ENCODE results near the gene CRLF3. TPM values are rescaled to one million over a fixed set of nuclear protein-coding genes. Genes with fewer than 3 reads are reported as not detected.
"Not testable (repeated sequence)": the region's sequence is repeated elsewhere in the genome, so short reads cannot be mapped to it uniquely, and the experiment has no call there.

The CRLF3 gene, protein sequence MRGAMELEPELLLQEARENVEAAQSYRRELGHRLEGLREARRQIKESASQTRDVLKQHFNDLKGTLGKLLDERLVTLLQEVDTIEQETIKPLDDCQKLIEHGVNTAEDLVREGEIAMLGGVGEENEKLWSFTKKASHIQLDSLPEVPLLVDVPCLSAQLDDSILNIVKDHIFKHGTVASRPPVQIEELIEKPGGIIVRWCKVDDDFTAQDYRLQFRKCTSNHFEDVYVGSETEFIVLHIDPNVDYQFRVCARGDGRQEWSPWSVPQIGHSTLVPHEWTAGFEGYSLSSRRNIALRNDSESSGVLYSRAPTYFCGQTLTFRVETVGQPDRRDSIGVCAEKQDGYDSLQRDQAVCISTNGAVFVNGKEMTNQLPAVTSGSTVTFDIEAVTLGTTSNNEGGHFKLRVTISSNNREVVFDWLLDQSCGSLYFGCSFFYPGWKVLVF
- 15.1 TPM for total RNA-seq

DNA sequence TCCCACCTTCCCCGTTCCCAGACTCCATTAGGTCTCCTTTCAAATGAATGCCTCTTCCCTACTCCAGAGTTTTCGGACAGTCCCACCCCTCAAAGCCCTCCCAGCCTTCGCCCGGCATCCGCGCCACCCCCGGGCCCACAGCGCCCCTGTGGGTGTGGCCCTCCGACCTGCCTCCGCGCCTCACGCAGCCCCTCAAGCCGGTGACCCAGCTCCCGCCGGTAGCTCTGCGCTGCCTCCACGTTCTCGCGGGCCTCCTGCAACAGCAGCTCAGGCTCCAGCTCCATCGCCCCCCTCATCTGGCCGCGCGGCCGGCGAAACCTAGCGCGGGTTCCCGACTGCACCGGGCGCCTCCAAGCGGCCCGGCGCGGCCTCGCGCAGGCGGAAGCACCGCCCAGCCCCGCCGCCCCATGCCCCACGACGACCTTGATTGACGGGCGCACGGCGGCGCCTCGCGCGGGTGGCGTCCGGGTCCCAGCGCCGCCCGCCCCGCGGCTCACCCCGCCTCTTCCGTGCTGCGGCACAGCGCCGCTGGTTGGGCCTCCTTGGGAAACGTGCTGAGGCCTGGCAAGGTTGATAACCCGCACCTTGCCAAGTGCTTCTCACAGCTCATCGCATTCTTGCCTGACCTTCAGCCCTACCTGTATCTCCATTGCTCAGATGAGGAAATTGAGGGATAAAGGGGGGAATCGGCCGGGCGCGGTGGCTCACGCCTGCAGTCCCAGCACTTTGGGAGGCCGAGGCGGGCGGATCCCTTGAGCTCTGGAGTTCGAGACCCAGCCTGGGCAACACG is at the start of gene CRLF3:
Gene CRLF3 (minus strand): TSS at position 337 of the 790 bp plus-strand sequence. CDS start 41 bp downstream, at position 296.
- FAIRE-seq, result no peak
- peak; percentile 97 to 98 for DNase-seq (ENCODE audit: low spot score in 2 of 2)

DNA sequence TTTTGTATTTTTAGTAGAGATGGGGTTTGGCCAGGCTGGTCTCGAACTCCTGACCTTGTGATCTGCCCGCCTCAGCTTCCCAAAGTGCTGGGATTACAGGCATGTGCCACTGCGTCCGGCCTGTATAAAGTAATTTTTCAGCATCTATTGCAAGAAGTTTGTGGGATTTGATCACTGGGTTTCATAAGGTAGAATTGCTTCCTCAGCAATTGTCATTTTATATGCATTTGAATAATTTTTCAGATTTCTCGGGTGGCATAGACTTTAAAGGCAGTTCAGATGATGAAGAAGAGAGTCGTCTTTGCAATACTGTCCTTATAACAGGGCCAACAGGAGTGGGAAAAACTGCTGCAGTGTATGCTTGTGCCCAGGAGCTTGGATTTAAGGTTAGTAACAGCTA is 44.5 kb upstream of the CRLF3 start:
- FAIRE-seq (no peak), DNase-seq (ENCODE audit: low spot score in 2 of 2) (no peak)

DNA sequence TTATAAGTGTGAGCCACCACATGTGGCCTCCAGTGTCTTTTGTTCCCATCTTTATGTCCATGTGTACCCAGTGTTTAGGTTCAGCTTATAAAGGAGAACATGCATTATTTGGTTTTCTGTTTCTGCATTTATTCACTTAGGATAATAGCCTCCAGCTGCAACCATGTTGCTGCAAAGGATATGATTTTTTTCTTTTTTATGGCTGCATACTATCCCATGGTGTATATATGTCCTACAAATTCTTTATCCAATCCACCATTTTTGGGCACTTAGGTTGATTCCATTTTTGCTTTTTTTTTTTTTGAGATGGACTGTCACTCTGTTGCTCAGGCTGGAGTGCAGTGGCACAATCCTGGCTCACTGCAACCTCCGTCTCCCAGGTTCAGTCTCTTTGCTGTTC is 40.1 kb upstream of the CRLF3 start:
- DNase-seq (ENCODE audit: low spot score in 2 of 2), result no peak
- no peak for FAIRE-seq

DNA sequence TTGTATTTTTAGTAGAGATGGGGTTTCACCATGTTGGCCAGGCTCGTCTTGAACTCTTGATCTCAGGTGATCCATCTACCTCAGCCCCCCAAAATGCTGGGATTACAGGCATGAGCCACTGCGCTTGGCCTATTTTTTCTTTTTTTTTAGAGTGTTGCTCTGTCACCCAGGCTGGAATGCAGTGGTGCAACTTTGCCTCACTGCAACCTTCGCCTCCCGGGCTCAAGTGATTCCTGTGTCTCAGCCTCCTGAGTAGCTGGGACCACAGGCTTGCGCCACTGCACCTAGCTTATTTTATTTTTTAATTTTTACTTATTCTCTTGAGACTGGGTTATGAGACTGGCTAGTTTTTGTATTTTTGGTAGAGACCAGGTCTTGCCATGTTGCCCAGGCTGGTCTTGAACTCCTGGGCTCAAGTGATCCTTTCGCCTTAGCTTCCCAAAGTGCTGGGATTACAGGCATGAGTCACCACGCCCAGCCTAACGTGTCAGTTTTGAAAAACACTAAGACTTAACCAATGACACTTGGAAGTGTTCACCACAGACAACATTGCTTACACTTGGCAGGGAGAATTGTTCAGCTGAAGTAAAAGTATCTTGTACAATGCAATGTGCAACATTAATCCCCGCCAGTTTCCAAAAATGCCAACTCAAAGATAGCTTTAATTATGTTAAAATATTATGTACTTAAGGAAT is 34.2 kb upstream of the CRLF3 start:
- DNase-seq (ENCODE audit: low spot score in 2 of 2) (no peak), FAIRE-seq (no peak)

DNA sequence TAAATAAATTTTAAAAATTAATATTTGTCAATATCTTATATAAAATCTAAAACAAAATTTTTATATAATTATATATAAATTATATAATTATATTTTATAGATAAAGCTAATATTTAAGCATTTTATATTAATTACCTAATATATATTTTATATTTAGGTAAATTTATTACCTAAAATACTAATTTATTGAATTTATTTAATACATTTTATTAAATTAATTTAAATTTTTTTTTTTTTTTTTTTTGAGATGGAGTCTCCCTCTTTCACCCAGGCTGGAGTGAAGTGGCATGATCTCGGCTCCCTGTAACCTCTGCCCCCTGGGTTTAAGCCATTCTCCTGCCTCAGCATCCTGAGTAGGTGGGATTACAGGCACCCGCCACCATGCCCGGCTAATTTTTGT is 29.7 kb upstream of the CRLF3 start:
- DNase-seq (ENCODE audit: low spot score in 2 of 2) (no peak), FAIRE-seq (peak; percentile 97)

DNA sequence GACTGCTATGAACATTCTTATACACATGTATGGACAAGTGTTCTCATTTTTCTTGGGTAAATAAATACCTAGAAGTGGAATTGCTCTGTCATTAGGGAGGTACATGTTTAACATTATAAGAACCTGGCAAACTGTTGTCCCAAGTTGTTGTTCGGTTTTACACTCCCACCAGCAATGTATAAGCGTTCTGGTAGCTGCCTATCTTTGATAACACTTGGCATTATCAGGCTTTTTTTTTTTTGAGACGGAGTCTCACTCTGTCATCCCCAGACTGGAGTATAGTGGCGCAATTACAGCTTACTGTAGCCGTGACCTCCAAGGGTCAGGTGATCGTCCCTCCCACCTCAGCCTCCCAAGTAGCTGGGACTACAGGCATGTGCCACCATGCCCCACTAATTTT is 23.5 kb upstream of the CRLF3 start:
- DNase-seq (ENCODE audit: low spot score in 2 of 2), result no peak
- no peak for FAIRE-seq

DNA sequence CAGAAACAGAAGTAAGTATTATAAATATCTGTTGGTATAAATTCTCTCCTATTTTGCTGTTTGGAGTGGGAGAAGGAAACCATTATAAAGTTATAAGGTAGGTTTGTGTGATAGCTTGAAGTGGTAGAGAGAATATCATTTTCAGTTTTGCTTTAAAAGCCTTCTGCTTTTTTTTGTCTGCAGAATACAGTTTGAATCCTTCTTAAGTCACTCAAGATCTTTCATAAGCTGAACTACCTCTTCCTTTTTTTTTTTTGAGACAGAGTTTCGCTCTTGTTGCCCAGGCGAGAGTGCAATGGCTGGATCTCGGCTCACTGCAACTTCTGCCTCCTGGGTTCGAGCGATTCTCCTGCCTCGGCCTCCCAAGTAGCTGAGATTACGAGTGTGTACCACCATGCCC is 16.3 kb upstream of the CRLF3 start:
- DNase-seq (ENCODE audit: low spot score in 2 of 2) (no peak), FAIRE-seq (no peak)

DNA sequence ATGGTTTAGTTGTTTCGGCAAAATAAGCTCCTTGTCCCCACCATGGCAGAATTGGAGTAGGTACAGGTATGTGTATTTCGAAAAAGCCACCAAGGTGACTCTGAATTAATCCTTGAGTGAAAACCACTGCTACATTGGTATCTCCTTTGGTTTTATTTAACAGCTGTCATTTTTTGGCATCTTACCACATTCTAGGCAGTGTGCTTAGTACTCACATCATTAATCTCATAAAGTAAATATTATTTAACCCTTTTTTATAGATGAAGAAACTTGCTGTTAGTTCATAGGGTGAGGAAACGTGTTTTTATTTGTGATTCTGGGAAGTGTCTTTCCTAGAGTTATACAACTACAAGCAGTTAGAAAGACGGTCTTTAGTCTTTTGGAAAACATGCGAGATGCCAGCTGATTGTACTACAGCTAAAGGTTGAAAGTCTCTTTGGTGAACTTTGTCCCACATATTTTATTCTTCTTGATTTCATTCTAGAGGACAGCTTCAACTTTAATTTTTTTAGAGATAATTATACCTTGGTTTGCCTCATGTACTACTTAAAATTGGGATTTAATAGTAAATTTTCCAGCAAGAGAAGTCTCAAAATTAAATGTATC is 13.8 kb upstream of the CRLF3 start:
- DNase-seq (ENCODE audit: low spot score in 2 of 2) (no peak), FAIRE-seq (no peak)

DNA sequence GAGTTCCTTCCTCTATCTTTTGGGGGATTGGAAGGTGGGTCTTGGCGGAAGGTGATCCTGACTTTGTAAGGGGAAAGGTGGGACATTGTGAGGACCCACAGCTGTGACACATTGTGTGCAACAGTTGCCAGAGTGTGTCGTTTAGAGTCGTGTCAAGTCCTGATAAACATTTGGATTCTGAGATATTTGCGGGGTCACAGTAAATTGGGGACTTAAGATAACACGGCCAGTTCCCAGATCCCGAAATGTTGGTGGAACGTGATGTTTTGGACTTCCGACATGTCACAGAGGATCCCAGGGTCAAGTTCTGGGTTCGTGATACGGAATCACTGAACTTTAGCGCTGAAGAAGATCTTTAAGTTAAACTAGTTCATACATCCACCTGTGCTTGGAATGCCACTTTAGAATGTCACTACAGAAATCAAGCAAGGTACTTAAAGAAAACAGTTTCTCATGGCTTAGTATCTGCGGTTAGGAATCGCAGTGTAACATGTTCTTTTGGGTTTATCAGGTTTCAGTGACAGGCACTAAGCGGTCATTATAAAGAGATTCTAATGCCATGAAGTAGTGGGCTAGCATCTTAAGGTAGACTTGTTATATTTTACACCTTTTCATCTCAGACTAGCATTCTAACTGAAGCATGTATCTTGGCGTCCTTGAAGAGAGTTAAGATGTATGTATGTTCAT is 8.1 kb upstream of the CRLF3 start:
- FAIRE-seq, result no peak
- no peak for DNase-seq (ENCODE audit: low spot score in 2 of 2)

DNA sequence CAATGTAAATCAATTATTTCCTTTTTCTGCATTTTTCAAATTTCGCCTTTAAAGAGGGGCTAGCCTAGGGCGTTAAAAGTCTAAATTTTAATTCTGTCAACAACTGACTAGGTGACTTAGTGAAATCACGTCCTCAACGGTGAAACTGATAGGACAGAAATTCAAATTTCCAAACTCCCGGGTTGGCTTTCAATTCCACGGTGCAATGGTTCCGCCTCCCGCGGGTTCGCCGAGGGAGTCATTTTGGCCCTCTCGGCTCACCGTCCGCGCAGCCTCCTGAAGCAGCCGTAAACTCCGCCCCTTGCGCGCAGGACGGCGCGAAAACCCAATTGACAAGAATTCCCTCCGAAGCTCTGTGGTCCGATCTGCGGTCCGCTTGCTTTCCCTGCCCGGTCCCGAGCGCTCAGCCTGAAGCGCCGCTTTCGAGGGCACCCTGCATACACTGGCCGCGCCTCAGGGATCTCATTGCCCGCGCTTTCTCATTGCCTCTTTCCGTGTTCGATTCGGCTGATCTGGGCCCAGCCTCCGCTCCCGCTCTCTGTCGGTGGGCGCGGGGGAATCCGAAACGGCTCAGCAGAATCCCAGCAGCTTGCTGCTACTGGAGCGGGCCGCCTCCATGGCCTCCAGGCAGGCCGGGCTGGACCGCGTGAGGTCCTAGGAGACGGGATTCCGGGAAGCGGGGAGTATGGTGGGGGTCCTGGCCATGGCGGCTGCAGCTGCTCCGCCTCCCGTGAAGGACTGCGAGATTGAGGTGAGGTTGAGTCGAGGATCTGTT is 7.4 kb upstream of the CRLF3 start, which contains the start of gene ATAD5:
Gene ATAD5 (plus strand): TSS at position 304 of the 775 bp plus-strand sequence. CDS start 382 bp downstream, at position 686.
- no peak for FAIRE-seq
- DNase-seq (ENCODE audit: low spot score in 2 of 2), result peak; percentile 84 to 91

DNA sequence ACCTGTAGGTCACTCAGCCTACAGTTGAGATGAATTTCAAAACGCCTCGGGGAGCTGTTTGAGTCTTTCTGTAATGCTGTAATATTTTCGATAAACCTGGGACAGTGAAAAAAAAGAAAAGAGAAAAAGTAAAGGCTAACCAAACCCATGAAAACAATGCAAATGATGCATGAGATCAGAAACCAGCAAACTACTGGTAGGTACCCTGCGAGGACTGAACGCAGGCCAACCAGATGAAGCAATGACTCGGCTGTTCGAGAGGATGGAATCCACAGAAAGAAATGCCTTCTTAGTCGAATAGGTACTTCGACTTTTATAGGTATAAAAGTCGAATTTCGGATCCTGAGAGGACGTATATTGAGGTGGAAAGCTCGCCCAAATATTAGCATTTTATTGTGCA is 6.8 kb upstream of the CRLF3 start:
- DNase-seq (ENCODE audit: low spot score in 2 of 2) (peak in 1 of 2 donors; percentile 20), FAIRE-seq (no peak)

DNA sequence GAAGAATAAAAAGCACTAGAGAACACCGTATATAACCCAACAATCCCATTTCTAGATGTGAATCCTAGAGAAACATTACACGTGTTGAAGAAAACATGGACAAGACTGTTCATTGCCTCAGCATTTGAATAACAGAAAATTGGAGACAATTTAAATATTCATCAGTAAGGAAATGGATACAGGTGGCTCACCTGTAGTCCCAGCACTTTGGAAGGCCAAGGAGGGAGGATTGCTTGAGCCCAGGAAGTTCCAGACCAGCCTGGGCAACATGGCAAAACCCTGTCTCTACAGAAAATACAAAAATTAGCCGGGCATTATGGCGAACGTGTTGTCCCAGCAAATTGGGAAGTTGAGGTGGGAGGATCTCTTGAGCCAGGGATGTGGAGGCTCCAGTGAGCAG is 4.5 kb upstream of the CRLF3 start:
- no peak for FAIRE-seq
- DNase-seq (ENCODE audit: low spot score in 2 of 2), result no peak

DNA sequence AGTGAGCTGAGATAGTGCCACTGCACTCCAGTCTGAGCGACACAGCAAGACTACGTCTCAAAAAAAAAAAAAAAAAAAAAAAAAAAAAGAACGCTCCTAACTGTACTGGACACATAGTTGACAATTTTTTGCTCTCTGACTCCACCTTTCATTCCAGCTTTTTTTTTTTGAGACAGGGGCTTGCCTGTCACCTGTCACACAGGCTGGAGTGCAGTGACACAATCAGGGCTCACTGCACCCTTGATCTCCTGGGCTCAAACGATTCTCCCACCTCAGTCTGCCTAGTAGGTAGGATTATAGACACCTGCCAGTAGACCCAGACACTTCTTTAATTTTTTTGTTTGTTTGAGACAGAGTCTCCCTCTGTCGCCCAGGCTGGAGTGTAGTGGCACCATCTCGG is 2.6 kb upstream of the CRLF3 start:
- FAIRE-seq, result no peak

DNA sequence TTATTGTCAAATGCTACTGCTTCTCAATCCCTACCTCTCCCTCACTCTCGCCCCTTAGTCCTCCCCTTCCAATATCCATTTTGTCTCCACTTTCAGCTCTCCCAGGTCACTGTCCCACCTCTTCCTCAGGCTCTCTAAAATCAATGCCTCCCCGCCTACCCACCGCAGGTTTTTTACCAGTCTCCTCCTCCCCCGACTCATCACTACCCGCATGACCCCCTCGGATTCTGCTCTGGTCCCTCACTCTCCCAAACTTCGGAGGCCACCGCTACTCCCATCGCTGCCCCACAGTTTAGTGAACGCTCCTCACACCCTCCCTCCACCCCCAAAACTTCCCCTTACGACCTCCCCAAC is 513 bp downstream of the CRLF3 start:
- peak; percentile 35 to 46 for DNase-seq (ENCODE audit: low spot score in 2 of 2)
- FAIRE-seq, result no peak

More for the DNA sequence above, 2.6 kb upstream of the CRLF3 start:
- no peak for DNase-seq (ENCODE audit: low spot score in 2 of 2)

DNA sequence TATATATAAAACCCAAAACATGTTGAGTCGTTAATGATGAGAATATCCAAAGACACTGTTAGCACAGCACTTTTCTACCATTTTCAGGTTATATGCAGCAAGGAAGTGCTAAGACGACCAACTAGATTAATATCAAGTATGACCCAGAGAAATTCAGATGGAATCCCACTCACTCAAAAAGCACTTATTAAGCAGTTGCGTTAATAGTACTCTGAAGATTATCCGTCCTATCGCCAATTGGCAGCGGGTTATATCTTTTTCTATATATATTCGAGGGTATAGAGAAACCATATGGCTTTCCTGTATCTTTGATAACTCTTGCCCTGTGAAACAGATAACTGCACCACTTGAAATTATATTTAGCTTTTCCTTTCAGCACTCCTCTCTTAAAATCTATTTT is 1.1 kb downstream of the CRLF3 start:
- no peak for DNase-seq (ENCODE audit: low spot score in 2 of 2)

DNA sequence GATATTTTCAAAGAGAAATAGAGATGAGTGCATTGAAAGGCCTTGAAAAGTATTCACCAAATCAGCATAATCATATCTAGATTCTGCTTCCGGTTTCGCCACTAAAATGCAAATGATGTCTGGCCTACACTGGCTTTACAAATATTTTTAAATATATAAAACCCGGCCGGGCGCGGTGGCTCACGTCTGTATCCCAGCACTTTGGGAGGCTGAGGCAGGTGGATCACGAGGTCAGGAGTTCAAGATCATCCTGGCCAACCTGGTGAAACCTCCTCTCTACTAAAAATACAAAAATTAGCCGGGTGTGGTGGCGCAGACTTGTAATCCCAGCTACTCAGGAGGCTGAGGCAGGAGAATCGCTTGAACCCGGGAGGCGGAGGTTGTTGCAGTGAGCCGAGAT is 1.6 kb downstream of the CRLF3 start:
- FAIRE-seq; DNase-seq (ENCODE audit: low spot score in 2 of 2): not testable (repeated sequence)

More for the DNA sequence above, 1.1 kb downstream of the CRLF3 start:
- no peak for FAIRE-seq

DNA sequence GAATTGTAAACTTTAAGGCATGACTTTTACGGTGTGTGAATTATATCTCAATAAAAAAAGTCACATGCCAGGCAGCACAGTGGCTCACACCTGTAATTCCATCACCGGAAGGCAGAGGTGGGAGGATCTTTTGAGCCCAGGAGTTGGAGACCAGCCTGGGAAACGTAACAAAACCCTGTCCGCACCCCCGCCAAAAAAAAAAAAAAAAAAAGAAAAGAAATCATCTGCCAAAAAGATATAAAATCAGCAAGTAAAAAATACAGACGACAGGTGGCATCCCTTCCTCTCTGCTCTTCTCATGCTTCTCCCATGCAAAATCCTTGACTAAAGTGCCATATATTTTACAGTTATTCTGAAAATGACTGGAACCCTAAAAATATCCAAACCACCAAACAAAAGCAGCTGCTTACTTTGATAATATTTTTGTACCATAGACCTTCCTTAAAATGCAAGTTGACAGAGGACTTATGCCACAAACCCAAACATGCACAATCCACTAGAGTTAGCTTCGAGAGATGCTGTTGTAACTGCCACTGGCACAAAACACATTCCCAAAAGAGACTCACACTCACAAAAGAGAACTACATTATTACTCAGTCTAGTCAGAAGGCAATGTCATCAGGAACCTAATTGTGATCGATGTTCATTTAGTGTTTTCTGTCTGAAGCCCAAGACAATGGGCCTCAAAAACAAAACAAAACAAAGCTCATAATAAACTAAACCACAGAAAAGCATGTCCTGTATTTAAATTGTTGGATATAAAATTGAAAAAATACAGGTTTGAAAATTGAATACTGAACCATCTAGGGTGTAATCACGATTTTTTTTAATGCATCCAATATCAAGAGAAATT is 2.4 kb downstream of the CRLF3 start:
- FAIRE-seq, result no peak
- DNase-seq (ENCODE audit: low spot score in 2 of 2), result no peak

DNA sequence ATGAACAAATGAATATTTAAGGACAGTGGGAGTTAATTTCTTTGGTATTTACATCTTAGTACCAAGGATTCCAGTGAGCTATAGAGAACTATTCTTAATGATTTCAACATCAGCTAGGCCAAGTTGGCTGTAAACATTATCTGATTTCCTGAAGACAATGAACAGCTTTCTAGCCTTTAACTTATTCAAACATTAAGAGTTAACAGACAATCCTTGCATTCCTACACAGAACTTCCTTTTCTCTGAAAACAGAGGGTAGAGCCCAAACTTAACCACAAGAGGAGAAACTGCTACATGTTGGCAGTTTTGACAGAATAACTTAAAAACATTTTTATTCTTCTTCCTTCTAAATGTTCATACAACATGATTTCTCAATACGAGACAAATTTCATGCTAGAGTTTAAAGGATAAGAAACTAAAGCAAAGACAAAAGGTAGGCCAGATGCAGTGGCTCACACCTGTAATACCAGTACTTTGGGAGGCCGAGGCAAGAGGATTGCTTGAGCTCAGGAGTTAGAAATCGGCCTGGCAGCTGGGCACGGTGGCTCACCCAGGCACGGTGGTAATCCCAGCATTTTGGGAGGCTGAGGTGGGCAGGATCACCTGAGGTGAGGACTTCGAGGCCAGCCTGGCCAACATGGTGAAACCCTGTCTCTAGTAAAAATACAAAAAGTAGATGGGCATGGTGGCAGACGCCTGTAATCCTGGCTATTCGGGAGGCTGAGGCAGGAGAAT is 4.4 kb downstream of the CRLF3 start:
- DNase-seq (ENCODE audit: low spot score in 2 of 2) (no peak), FAIRE-seq (no peak)
